Measurements from ENCODE around the gene ABCD3. TPM values are rescaled to one million over a fixed set of nuclear protein-coding genes. Genes with fewer than 3 reads are reported as not detected.

ABCD3 gene
- total and polyA plus RNA-seq, 2 of the 8 experiments (the other 6 are each of a cell fraction or from before 2014, with no cell fraction given), result 6.6 to 29.4 TPM

GRCh38 chr1:94463056-94463764 lies 45.0 kb downstream of the ABCD3 start:
- Histone ChIP-seq H3K4me2 (ENCODE audit: insufficient read depth in 1 of 2, low read depth in 2 of 2, low read length in 2 of 2) (no peak overlapping the region), H3K79me2 (ENCODE audit: control insufficient read depth in 1 of 2, insufficient read depth in 2 of 2, low read length in 2 of 2) (no peaks in the 10 kb centered on the region), H2BK15ac (ENCODE audit: low read length) (no peak overlapping the region), H2BK20ac (ENCODE audit: low read length) (no peak overlapping the region), H4K5ac (ENCODE audit: insufficient read length, low read depth, low read length) (no peak overlapping the region), H2AFZ (ENCODE audit: low read length) (no peak overlapping the region), H2BK120ac (replicated peaks; ENCODE audit: low read depth, low read length) (no peak overlapping the region), H2BK12ac (ENCODE audit: low read depth, low read length) (no peak overlapping the region), H3K4ac (replicated peaks; ENCODE audit: insufficient read length, low read depth, low read length) (no peak overlapping the region), H4K8ac (ENCODE audit: extremely low read depth, insufficient read depth, low read length) (no peak overlapping the region), H3K4me3 (ENCODE audit: extremely low read depth in 1 of 4, insufficient read depth in 2 of 4, low read depth in 3 of 4, low read length in 4 of 4) (no peak overlapping the region), H3K9me3 (ENCODE audit: insufficient read depth in 2 of 2, low read depth in 1 of 2, low read length in 1 of 2) (no peaks in the 10 kb centered on the region; a peak in 1 of 4 replicates), H3K27ac (ENCODE audit: low read depth, low read length) (no peak overlapping the region), H2BK5ac (ENCODE audit: low read depth, low read length) (no peak overlapping the region), H3K79me1 (ENCODE audit: low read depth, low read length) (no peaks in the 10 kb centered on the region), H4K91ac (replicated peaks; ENCODE audit: insufficient read length, low read length) (no peak overlapping the region), H3K23me2 (ENCODE audit: low read depth, low read length) (no peaks in the 10 kb centered on the region), H3K27me3 (replicated peaks in 1 of 4; ENCODE audit: control insufficient read depth in 3 of 4, extremely low read depth in 1 of 4, insufficient read depth in 3 of 4, low read length in 3 of 4) (no peaks in the 10 kb centered on the region), H4K20me1 (replicated peaks in 1 of 2; ENCODE audit: control insufficient read depth in 1 of 2, insufficient read depth in 2 of 2, low read length in 2 of 2) (peaks cover 0 to 1% of the 10 kb centered on the region in 2 experiments), H3K56ac (replicated peaks; ENCODE audit: insufficient read length, low read depth, low read length) (no peak overlapping the region), H2AK5ac (ENCODE audit: low read depth, low read length) (no peak overlapping the region), H3K23ac (ENCODE audit: insufficient read length) (no peak overlapping the region), H3K36me3 (ENCODE audit: control insufficient read depth in 2 of 4, insufficient read depth in 4 of 4, low read length in 3 of 4) (peaks cover 0 to 11% (median 1%) of the 10 kb centered on the region in 4 experiments; a peak in 2 of 8 replicates), H3K9ac (replicated peaks in 1 of 4; ENCODE audit: extremely low read depth in 1 of 4, low read depth in 3 of 4, low read length in 3 of 4) (no peak overlapping the region), H3K18ac (ENCODE audit: extremely low read depth, low read length) (no peak overlapping the region), H3K14ac (ENCODE audit: insufficient read length) (no peak overlapping the region), H3K4me1 (replicated peaks in 1 of 4; ENCODE audit: control insufficient read depth in 3 of 4, insufficient read depth in 4 of 4, low read length in 3 of 4) (no peaks in the 10 kb centered on the region)
- POLR2A ChIA-PET (ENCODE audit: partially characterized antibody), result no interaction called here
- WGBS, 2 experiments (ENCODE audit: extremely low coverage in 1 of 2, insufficient coverage in 1 of 2, insufficient read length in 1 of 2, insufficient replicate concordance in 2 of 2, low coverage in 1 of 2, low lambda C conversion rate in 2 of 2, missing lambda C conversion rate in 1 of 2), result 92% methylated on average over 3 of the region's 3 CpGs; no CpG with 5 or more reads in 1 of the 2 experiments
- CTCF ChIA-PET (ENCODE audit: partially characterized antibody), result interaction anchor here (0.7 to 4.3 kb wide), 15 partner anchors 8 to 424 kb away, joined by 3 to 29 read pairs (median 3); no protein-coding TSS in a partner anchor
- no peak for DNase-seq (ENCODE audit: low read depth in 1 of 2, low spot score in 2 of 2)
- FAIRE-seq, result no peak
- TF ChIP-seq SRF (IDR thresholded peaks at IDR 0.05; ENCODE audit: low read depth, low read length) (no peak), RBBP5 (IDR thresholded peaks at IDR 0.05; ENCODE audit: borderline replicate concordance, low read depth, low read length) (no peak), MAX (IDR thresholded peaks at IDR 0.05) (no peak), CTCF (IDR thresholded peaks at IDR 0.05; ENCODE audit: control extremely low read depth in 1 of 3, insufficient read depth in 1 of 3, low read depth in 1 of 3, low read length in 3 of 3) (no peak), YY1 (IDR thresholded peaks at IDR 0.05; ENCODE audit: low read depth, low read length) (no peak), JUN (IDR thresholded peaks at IDR 0.05; ENCODE audit: low read depth, low read length) (no peak), SP1 (IDR thresholded peaks at IDR 0.05; ENCODE audit: low read depth, low read length) (no peak), EP300 (IDR thresholded peaks at IDR 0.05; ENCODE audit: borderline replicate concordance in 1 of 2, low read depth in 2 of 2, low read length in 2 of 2) (no peak), CBX5 (IDR thresholded peaks at IDR 0.05; ENCODE audit: low read depth, low read length) (no peak), CHD1 (IDR thresholded peaks at IDR 0.05; ENCODE audit: low read depth, low read length) (no peak), CREB1 (IDR thresholded peaks at IDR 0.05) (no peak)
